NCI-H774 (cell line): ENCODE results near the gene CFP.
"Not testable (repeated sequence)": the region's sequence is repeated elsewhere in the genome, so short reads cannot be mapped to it uniquely, and the experiment has no call there.

Experiments used
- DNase-seq: peaks from one replicate; lab custom pipeline; 2025; lab: John Stamatoyannopoulos, UW

CFP gene

DNA sequence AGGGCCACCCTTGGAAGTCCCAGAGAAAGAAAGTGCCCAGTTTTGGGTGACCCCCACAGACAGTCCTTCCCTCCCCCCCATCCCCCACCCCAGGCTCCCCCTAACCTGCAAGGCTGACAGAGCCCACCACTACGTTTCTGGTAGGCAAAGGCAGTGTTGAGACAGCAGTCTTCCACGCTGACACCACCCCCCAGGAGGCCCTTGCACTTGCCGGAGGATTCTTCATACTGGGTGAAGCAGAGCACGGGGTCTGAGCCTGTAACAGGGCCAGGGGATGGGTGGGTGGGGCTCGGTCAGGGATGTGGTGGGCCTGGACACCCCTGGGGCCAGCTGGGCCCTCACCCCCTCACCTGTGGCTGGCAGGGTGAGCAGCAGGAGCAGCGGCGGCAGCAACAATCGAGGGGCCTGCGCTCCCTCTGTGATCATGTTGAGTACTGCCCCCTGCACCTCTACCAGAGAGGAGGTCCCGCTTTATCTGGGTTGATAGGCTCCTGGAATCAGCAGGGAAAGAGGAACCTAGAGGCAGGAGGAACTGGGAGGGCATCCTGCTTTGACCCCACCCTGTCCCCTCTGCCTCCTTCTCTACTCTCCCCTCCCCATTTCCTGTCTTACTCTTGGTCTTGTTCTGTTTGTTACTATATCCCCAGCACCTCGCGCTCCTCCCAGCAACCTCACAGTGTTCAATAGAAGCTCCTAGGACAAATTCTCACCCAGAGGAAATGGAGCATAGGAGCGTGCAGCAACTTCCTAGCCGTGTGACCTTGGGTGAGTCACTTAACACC, at the start of gene CFP:
TSS of gene CFP (minus strand) at position 512 of the 782 bp plus-strand sequence. CDS start at position 426, 86 bp downstream.
- no peak for DNase-seq

DNA sequence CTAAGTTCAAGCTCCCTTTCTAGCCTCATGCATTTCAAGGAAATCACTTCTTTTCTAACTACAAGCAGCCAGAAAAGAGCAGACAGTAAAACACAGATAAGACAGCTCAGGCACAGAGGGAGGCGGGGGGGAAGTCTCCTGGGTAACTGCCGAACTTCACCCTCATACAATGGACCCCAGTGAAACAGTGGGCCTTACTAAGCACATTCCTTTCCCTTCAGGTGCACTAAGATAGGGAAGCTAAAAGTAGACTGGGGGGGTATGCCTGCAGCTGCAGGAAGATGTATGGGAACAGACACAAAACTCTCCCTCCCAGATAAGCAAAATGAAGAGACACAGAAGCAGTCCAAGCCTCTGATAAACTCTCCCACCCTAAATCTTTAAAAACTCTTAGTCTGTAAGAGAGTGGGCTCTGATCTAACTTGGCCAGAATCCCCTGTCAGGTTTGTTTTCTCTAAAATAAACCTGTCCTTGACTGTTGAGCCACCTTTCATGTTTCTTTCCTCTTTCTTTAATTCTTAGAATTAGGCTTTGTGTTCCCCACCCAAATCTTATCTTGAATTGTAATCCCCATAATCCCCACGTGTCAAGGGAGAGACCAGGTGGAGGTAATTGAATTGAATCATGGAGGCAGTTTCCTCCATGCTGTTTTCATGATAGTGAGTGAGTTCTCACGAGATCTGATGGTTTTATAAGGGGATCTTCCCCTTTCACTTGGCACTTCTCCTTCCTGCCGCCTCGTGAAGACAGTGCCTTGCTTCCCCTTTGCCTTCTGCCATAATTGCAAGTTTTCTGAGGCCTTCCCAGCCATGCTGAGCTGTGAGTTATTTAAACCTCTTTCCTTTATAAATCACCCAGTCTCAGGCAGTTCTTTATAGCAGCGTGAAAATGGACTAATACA, 46.5 kb upstream of the CFP start:
- not testable (repeated sequence) for DNase-seq

- DNase-seq = no peak
Observed at GRCh38 chrX:47674776-47675175, 45.0 kb upstream of the CFP start.

DNA sequence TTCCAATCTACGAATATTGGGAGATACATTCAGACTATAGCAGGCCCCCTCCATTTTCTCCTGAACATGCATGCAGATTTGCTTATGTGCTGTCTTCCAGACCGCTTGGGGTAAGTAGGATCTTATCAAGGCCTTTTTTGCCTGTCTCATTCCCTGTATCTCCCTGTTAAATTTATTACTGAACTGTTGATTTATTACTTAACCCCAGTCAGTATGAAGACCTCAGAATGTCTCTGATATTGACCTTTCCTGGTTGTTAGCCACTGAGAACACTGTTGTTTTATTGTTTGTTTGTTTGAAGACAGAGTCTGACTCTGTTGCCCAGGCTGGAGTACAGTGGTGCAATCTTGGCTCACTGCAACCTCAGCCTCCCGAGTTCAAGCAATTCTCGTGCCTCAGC, 36.1 kb upstream of the CFP start:
- not testable (repeated sequence) for DNase-seq

DNA sequence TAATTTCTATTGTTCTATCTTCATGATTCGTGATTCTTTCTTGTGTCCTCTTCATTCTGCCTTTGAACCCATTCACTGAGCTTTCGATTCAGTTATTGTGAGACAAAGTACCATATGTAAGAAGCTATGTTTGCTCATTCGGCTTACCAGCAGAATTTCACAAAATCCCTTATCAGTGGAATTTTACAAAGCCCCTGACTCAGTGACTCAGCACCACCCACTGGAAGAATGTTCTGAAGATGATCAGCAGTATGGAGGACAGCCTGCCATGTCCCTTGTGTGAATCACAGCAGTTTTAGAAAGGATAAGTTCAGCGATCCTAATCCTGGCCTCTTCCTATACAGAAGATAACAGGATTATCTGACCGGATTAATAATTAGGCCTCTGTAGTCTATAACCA, 35.0 kb upstream of the CFP start:
- no peak for DNase-seq

DNA sequence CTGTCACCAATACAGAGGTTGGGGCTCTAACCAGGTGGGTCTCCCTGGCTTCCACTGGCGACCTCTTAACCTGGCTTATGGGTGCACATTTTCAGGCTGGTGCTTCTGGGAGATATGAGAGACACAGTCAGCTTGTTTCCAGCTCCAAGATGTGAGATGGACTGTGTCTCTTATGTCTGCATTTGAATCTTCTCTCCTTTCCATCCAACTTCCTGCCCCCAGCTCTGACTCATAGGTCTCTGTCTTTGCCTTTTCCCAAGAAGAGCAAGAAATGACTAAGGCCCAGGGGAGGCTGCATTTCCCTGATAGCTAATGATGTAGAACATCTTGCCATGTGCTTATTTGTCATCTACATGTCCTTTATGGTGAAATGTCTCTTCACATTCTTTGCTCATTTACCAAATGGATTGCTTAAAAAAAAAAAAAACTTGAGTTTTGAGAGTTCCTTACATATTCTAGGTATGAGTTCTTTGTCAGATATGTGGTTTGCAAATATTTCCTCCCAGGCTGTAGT, 32.5 kb upstream of the CFP start:
- no peak for DNase-seq

DNA sequence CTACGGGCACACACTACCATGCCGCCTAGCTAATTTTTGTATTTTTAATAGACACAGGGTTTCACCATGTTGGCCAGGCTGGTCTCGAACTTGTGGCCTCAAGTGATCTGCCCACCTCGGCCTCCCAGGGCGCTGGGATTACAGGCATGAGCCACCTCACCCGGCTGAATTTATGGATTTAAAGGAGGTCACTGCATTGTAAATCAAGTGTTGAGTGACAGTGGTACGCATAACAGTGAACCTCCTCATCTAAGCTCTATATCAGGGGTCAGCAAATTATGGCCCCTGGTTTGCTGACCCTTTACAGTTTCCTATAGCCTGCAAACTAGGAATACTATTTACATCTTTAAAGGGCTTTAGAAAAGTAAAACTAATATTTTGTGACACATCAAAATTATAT, 31.8 kb upstream of the CFP start:
- no peak for DNase-seq

- no peak for DNase-seq
Observed at GRCh38 chrX:47659421-47659726, 29.6 kb upstream of the CFP start.

DNA sequence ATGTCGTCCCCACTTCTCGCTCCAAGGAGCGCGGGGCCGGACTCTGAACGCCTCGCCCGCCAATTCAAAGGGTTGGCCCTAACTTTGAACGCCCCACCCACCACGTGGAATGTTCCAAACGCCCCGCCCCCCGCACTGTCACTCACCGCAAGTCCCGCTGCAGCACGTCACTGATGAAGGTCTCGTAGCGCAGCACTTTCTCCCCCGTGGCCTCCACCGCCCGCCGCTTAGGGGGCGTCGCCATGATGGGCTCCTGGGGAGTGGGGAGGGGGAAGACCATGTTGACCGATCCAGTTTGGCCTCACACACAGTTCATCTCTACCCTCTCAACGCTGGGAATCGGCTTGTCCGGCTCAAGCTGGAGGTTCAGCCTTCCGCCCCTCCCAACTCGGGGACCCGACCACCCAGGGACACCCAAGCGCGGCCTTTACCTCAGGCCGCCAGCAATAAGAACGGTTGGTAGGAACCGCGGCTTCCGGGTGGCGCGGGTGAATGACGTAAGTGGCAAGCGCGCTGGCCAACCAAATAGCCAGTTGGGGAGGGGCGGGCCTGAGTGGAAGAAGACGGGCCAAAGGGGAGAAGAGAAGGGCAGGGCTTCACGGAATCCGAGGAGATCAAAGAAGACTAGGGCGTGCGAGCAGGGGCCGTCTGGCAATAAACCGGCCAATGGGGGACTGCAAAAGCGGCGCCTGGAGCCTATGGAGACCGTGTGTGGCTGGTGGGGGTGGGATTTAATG, 29.1 kb upstream of the CFP start, which contains the start of gene UXT:
TSS of gene UXT (minus strand) at position 497 of the 737 bp plus-strand sequence. CDS start at position 244, 253 bp downstream.
- peak; percentile 85 for DNase-seq

DNA sequence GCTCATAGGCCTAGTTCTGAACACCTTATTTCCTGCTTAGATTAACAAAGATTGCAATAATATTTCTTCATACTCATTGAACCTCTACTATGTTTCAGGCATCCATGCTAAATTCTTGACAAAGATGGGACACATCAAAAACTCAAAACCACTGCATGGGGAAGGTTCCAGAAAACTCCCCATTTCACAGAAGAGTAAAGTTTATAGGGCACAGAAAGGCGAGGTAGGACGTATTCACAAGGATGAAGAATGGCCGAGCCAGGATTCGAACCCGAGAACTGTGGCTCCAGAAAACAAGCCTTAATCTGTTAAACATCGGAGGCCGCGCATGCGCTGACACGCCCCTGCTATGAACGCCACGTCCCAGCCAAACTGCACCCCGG, 28.6 kb upstream of the CFP start:
- DNase-seq = no peak

- no peak for DNase-seq
Observed at GRCh38 chrX:47651043-47651905, 21.5 kb upstream of the CFP start.

- peak; percentile 91 for DNase-seq
Observed at GRCh38 chrX:47650164-47651042, 20.7 kb upstream of the CFP start, which contains the start of gene ELK1. Gene ELK1 (minus strand): TSS chrX:47650563. CDS start chrX:47641441, 9,122 bp downstream.

DNA sequence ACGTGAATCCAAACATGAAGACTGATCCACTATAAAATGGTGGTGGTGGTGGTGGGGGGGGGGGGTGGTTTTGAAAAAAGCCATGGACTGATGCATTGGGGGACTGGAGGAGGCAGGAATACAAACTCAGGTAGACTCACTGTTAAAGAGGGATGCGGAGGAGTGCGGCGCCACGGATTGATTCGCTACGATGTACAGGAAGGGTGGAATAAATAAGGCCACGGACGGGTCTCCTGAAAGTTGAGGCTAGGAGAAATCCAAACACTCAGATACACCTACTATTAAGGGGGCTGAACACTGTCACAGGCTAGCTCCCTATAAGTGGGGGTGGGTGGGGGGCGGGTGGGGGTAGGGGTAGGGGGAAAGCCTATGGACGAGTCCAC, 20.0 kb upstream of the CFP start:
- DNase-seq = no peak

DNA sequence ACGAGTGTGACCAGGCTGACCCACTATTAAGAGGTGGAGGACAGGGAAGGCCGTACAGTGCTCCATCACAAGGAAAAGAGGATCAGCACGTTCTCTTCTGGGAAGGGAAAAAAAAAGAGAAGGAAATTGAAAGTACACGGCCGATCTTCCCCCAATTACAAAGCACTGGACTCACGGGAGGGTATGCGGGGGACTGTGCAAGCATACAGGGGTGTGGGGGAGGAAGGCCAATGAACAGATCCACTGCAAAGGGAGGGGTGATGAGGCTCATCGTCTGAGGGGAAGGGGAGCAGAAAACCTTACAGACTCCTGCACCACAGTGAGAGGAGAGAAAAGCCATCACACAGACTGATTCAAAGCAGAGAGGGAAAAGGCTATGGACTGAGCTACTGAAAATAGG, 19.5 kb upstream of the CFP start:
- no peak for DNase-seq

- no peak for DNase-seq
Observed at GRCh38 chrX:47648376-47648775, 18.6 kb upstream of the CFP start.

GRCh38 chrX:47646636-47647035, 16.9 kb upstream of the CFP start:
- no peak for DNase-seq

- DNase-seq = no peak
Observed at GRCh38 chrX:47645530-47645929, 15.8 kb upstream of the CFP start.

- no peak for DNase-seq
Observed at GRCh38 chrX:47644557-47645091, 14.9 kb upstream of the CFP start.

DNA sequence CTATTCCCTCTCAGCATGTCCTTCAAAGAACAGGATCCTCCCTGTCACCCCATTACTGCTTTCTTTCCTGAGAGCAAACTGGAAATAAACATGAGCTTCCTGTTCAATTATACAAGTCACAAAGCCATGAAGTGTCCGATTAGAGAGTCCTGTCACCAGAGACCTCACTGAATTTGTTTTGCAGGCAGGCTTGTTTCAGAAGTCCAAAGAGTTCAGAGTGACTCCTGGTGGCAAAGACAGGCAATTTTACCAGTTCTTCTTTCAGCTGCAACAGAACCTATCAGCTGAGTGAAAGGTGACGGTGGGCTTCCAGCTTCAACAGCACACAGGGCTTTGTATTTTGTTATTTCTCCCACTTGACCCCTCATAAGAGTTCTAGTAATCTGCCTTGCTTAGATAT, 14.2 kb upstream of the CFP start:
- DNase-seq = no peak

DNA sequence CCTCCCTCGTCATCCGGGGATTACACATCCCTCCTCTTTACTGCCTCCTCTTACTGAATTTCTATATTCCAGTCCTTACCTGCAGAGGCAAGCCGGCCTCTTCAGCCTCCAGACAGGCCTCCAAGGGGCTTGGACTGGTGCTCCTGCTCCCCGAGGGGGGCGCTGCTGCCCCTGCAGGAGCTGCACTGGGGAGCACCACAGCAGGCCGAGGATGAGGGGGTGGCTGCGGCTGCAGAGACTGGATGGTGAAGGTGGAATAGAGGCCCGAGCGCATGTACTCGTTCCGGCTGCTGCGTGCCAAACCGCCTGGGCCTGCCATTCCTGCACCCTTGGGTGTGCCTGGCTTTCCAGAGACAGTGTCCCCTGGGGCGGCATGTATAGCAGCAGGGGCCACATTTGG, 9.1 kb upstream of the CFP start:
- no peak for DNase-seq
